ENCODE data around the gene GADD45G. TPM values are rescaled to one million over a fixed set of nuclear protein-coding genes. Genes with fewer than 3 reads are reported as not detected.

Gene GADD45G
- total RNA-seq, 4 donors from 2014 or later, result 5.5 to 13.9 (median 8.2) TPM

GRCh38 chr9:89600831-89601230 lies 4.0 kb upstream of the GADD45G start:
- no peak for TF ChIP-seq CTCF (IDR thresholded peaks at IDR 0.05; ENCODE audit: low read depth)

- TF ChIP-seq CTCF (IDR thresholded peaks at IDR 0.05; ENCODE audit: low read depth), result no peak
These were observed 3.5 kb upstream of the GADD45G start for GRCh38 chr9:89601306-89601705.

GRCh38 chr9:89601856-89602562 lies 2.8 kb upstream of the GADD45G start:
- no peak for TF ChIP-seq CTCF (IDR thresholded peaks at IDR 0.05; ENCODE audit: low read depth)

- no peak for TF ChIP-seq CTCF (IDR thresholded peaks at IDR 0.05; ENCODE audit: low read depth)
These were observed 1.6 kb upstream of the GADD45G start for GRCh38 chr9:89602978-89603766.

GRCh38 chr9:89603767-89604665 lies 796 bp upstream of the GADD45G start:
- TF ChIP-seq CTCF (IDR thresholded peaks at IDR 0.05; ENCODE audit: low read depth), result no peak

GRCh38 chr9:89605465-89606048 lies 745 bp downstream of the GADD45G start:
- no peak for TF ChIP-seq CTCF (IDR thresholded peaks at IDR 0.05; ENCODE audit: low read depth)

Measured in subcutaneous adipose tissue (tissue), 4 donors.